GM23338 (cell line): ENCODE measurements around the gene LRTM2.

Experiments used
- CREB1 ChIP-seq: fragments of 250-450 bp; sonication (Bioruptor Pico); IDR thresholded peaks from 2 replicates; pipeline ENCODE4 v1.5.0; 2020; ENCODE audit warnings: low read depth, mild to moderate bottlenecking, moderate library complexity
- CTCF ChIP-seq, 2 experiments: fragments of 200-600 bp in 1 of 2; sonication (generic) in 1 of 2; conservative IDR thresholded peaks; 2 replicates each; pipeline versions ENCODE4 v1.5.1 to v1.6.1; 2016 to 2017; ENCODE audit warnings: antibody characterized with exemption in 2 of 2, low read depth in 2 of 2, mild to moderate bottlenecking in 2 of 2, moderate library complexity in 1 of 2
- EZH2 ChIP-seq: fragments of 200-600 bp; sonication (generic); IDR thresholded peaks from one replicate; pipeline ENCODE4 v1.8.0; 2017; ENCODE audit warnings: antibody characterized with exemption, mild to moderate bottlenecking, low read depth; ENCODE audit not compliant: unreplicated experiment
- EZH2phosphoT487 ChIP-seq: fragments of 200-600 bp; sonication (generic); IDR thresholded peaks from one replicate; pipeline ENCODE4 v1.8.1; 2018; ENCODE audit warnings: antibody characterized with exemption; ENCODE audit not compliant: unreplicated experiment
- POLR2AphosphoS5 ChIP-seq: IDR thresholded peaks from 2 replicates; pipeline ENCODE4 v1.6.1; 2016; ENCODE audit warnings: antibody characterized with exemption, low read depth
- REST ChIP-seq: IDR thresholded peaks from one replicate; pipeline ENCODE4 v1.6.1; 2018; ENCODE audit warnings: antibody characterized with exemption; ENCODE audit not compliant: unreplicated experiment
- TF ChIP-seq, protein P1 (sequence below): IDR thresholded peaks from 2 replicates; pipeline ENCODE4 v1.6.1; 2016; ENCODE audit warnings: antibody characterized with exemption

- TF ChIP-seq CREB1 = no peak
- no peak for TF ChIP-seq CTCF (conservative IDR thresholded peaks at IDR 0.05; ENCODE audit: low read depth in 2 of 2)
- TF ChIP-seq EZH2 = no peak
- TF ChIP-seq POLR2AphosphoS5 = no peak
- no peak for TF ChIP-seq EZH2phosphoT487
- TF ChIP-seq REST = no peak
- TF ChIP-seq, protein P1, sequence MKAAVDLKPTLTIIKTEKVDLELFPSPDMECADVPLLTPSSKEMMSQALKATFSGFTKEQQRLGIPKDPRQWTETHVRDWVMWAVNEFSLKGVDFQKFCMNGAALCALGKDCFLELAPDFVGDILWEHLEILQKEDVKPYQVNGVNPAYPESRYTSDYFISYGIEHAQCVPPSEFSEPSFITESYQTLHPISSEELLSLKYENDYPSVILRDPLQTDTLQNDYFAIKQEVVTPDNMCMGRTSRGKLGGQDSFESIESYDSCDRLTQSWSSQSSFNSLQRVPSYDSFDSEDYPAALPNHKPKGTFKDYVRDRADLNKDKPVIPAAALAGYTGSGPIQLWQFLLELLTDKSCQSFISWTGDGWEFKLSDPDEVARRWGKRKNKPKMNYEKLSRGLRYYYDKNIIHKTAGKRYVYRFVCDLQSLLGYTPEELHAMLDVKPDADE = no peak
Measured at GRCh38 chr12:1875608-1876007, 55.2 kb downstream of the LRTM2 start.
